Fibroblast of lung (primary cell): ENCODE measurements around the gene C1QBP. TPM values are rescaled to one million over a fixed set of nuclear protein-coding genes. Genes with fewer than 3 reads are reported as not detected.

Experiments
- DNase-seq, 2 donors: peaks; one replicate each; pipeline versions ENCODE4 v3.0.0 to v3.0.0-alpha.2; 2010; ENCODE audit warnings: low read depth in 2 of 2
- H2AFZ ChIP-seq: 2 replicates; pipeline ENCODE4 v1.5.1; 2012; ENCODE audit warnings: low read length, control low read depth, inconsistent platforms
- H3K27ac ChIP-seq: 2 replicates; pipeline ENCODE4 v1.5.1; 2011; ENCODE audit warnings: low read length, control low read depth; ENCODE audit not compliant: insufficient read depth
- H3K27me3 ChIP-seq: 2 replicates; pipeline ENCODE4 v1.5.1; 2011; ENCODE audit warnings: mild to moderate bottlenecking, low read length; ENCODE audit not compliant: control insufficient read depth, insufficient read depth
- H3K36me3 ChIP-seq: 2 replicates; pipeline ENCODE4 v1.5.1; 2011; ENCODE audit warnings: low read length; ENCODE audit not compliant: control insufficient read depth, insufficient read depth
- H3K4me1 ChIP-seq: 2 replicates; pipeline ENCODE4 v1.5.1; 2011; ENCODE audit warnings: low read length; ENCODE audit not compliant: control insufficient read depth, insufficient read depth; ENCODE audit errors: extremely low read depth
- H3K4me2 ChIP-seq: 2 replicates; pipeline ENCODE4 v1.5.1; 2011; ENCODE audit warnings: low read length, control low read depth; ENCODE audit not compliant: insufficient read depth; ENCODE audit errors: extremely low read depth
- H3K4me3 ChIP-seq, 4 experiments: fragments of 200-600 bp in 1 of 4; sonication (generic) in 1 of 4; replicated peaks in 1 of 4; 2 replicates each; pipeline ENCODE4 v1.5.1; 2011 to 2016; ENCODE audit warnings: low read length in 4 of 4, low read depth in 3 of 4, mild to moderate bottlenecking in 3 of 4, control low read depth in 2 of 4, inconsistent platforms in 1 of 4, mixed read lengths in 1 of 4; ENCODE audit not compliant: insufficient read depth in 1 of 4; ENCODE audit errors: control extremely low read depth in 1 of 4
- H3K79me2 ChIP-seq: 2 replicates; pipeline ENCODE4 v1.5.1; 2012; ENCODE audit warnings: mild to moderate bottlenecking, low read length, inconsistent platforms; ENCODE audit not compliant: control insufficient read depth, insufficient read depth
- H3K9ac ChIP-seq: 2 replicates; pipeline ENCODE4 v1.5.1; 2011; ENCODE audit warnings: mild to moderate bottlenecking, low read length, control low read depth; ENCODE audit not compliant: insufficient read depth
- H3K9me3 ChIP-seq: 2 replicates; pipeline ENCODE4 v1.5.1; 2012; ENCODE audit warnings: low read depth, low read length; ENCODE audit not compliant: control insufficient read depth, insufficient read depth
- H4K20me1 ChIP-seq: 2 replicates; pipeline ENCODE4 v1.5.1; 2011; ENCODE audit warnings: low read length; ENCODE audit not compliant: control insufficient read depth, insufficient read depth; ENCODE audit errors: extremely low read depth
- EZH2 ChIP-seq: IDR thresholded peaks from 2 replicates; pipeline ENCODE4 v1.5.1; 2012; ENCODE audit warnings: low read length, control low read depth, mild to moderate bottlenecking; ENCODE audit errors: missing control alignments
- polyA plus RNA-seq, 2 donors: library from polyadenylated mRNA; depleted of rRNA in 1 of 2; stranded (reverse) in 1 of 2; unstranded in 1 of 2; fragments of >200 nt; gene quantifications; 2 replicates each; pipeline ENCODE4 v1.2.1, GENCODE V29; 2011 to 2012; ENCODE audit warnings: missing spikeins in 1 of 2
- total RNA-seq: library from RNA; depleted of rRNA; stranded (reverse); fragments of >200 nt; gene quantifications from 2 replicates; pipeline ENCODE4 v1.2.1, GENCODE V29; 2014
- TF ChIP-seq, protein P1 (sequence below), 2 donors: IDR thresholded peaks in 1 of 2; conservative IDR thresholded peaks in 1 of 2; 1 replicate in 1 of 2; 2 replicates in 1 of 2; pipeline ENCODE4 v1.5.1; 2011 to 2012; ENCODE audit warnings: low read length in 2 of 2, control low read depth in 1 of 2, inconsistent platforms in 1 of 2, low read depth in 1 of 2, mild to moderate bottlenecking in 1 of 2

Gene C1QBP
- total and polyA plus RNA-seq, 2 donors (not counting 1 experiment from before 2014, with no cell fraction given), result 144 to 187 TPM

DNA sequence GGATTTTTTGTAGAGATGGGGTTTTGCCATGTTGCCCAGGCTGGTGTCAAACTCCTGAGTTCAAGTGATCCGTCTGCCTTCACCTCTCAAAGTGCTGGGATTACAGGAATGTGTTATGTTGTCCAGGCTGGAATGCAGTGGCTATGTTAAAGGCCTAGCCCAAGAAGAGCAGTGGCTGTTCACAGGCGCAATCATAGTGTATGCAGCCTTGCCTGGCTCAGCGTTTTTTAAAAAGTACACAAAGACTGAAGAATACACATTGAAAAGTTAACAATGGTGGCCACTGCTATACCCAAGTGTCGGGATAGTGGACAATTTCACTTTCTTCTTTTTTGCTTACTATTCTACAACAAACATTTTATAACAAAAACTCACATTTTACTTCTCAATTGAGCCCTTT, 40.0 kb upstream of the C1QBP start:
- Histone ChIP-seq H3K36me3 (peaks cover 18% of the 10 kb centered on the region), H4K20me1 (no peaks in the 10 kb centered on the region)
- no peak for TF ChIP-seq EZH2
- TF ChIP-seq, protein P1, sequence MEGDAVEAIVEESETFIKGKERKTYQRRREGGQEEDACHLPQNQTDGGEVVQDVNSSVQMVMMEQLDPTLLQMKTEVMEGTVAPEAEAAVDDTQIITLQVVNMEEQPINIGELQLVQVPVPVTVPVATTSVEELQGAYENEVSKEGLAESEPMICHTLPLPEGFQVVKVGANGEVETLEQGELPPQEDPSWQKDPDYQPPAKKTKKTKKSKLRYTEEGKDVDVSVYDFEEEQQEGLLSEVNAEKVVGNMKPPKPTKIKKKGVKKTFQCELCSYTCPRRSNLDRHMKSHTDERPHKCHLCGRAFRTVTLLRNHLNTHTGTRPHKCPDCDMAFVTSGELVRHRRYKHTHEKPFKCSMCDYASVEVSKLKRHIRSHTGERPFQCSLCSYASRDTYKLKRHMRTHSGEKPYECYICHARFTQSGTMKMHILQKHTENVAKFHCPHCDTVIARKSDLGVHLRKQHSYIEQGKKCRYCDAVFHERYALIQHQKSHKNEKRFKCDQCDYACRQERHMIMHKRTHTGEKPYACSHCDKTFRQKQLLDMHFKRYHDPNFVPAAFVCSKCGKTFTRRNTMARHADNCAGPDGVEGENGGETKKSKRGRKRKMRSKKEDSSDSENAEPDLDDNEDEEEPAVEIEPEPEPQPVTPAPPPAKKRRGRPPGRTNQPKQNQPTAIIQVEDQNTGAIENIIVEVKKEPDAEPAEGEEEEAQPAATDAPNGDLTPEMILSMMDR (conservative IDR thresholded peaks at IDR 0.05 in 1 of 2, IDR thresholded peaks at IDR 0.05 in 1 of 2; ENCODE audit: low read depth in 1 of 2, low read length in 2 of 2), result no peak

DNA sequence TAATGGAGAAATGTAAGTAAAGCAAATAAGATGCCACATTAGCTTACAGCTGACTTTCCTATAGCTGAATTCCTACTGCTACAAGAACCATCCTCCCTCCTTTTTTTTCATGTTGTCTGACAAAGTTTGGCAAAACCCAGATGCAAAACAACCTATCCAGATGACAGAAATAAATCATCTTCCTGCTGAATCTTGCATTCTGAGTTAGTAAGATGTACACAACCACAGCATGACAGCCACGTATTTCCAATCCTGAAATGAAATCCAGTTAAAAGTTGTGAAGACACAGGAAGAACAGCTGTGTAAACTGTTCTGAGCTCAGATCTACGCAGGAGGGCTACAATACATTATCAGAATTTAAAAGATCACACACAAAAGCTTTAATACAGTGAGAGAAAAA, 35.0 kb upstream of the C1QBP start:
- no peak overlapping the region for H2AFZ ChIP-seq
- peaks cover 3% of the 10 kb centered on the region for H3K79me2 ChIP-seq
- H3K4me3 ChIP-seq, result no peak overlapping the region
- no peak overlapping the region for H3K4me2 ChIP-seq
- TF ChIP-seq EZH2, result no peak
- TF ChIP-seq, protein P1 (conservative IDR thresholded peaks at IDR 0.05 in 1 of 2, IDR thresholded peaks at IDR 0.05 in 1 of 2; ENCODE audit: low read depth in 1 of 2, low read length in 2 of 2), result no peak
- H4K20me1 ChIP-seq, result no peaks in the 10 kb centered on the region
- H3K27me3 ChIP-seq, result no peaks in the 10 kb centered on the region
- H3K9ac ChIP-seq, result no peak overlapping the region
- H3K36me3 ChIP-seq, result peaks cover 6% of the 10 kb centered on the region
- no peak overlapping the region for H3K27ac ChIP-seq
- no peak for DNase-seq
- H3K9me3 ChIP-seq, result no peaks in the 10 kb centered on the region
- H3K4me1 ChIP-seq, result no peaks in the 10 kb centered on the region

More for the DNA sequence above, 40.0 kb upstream of the C1QBP start:
- Histone ChIP-seq H3K4me3 (no peak overlapping the region), H3K79me2 (peaks cover 21% of the 10 kb centered on the region), H3K27me3 (no peaks in the 10 kb centered on the region), H3K27ac (no peak overlapping the region), H3K4me1 (no peaks in the 10 kb centered on the region), H3K9me3 (no peaks in the 10 kb centered on the region), H3K9ac (no peak overlapping the region), H2AFZ (no peak overlapping the region), H3K4me2 (no peak overlapping the region)
- DNase-seq, result no peak

DNA sequence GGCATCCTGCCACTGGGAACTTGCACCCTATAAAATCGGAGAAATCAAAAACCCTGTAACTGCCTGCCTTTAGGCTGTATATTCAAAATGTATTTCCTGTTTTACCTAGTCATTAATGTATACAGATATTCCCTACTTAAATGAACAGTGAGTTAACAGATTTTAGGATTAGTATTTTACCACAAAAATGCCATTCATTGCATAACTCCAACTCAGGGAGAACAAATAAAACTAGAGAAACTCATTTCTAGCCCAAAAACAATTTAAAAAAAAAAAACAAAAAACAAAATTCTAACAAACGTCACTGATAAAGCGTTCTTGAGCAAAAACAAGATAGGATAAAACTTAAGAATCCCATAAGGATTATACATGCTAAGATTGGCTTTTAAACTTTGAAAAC, 33.6 kb upstream of the C1QBP start:
- H3K79me2 ChIP-seq, result peaks cover 15% of the 10 kb centered on the region
- no peak overlapping the region for H3K4me2 ChIP-seq
- no peaks in the 10 kb centered on the region for H4K20me1 ChIP-seq
- H2AFZ ChIP-seq, result no peak overlapping the region
- H3K27ac ChIP-seq, result no peak overlapping the region
- TF ChIP-seq, protein P1 (conservative IDR thresholded peaks at IDR 0.05 in 1 of 2, IDR thresholded peaks at IDR 0.05 in 1 of 2; ENCODE audit: low read depth in 1 of 2, low read length in 2 of 2), result no peak
- no peak for TF ChIP-seq EZH2
- H3K4me3 ChIP-seq, result no peak overlapping the region
- no peak overlapping the region for H3K9ac ChIP-seq
- H3K9me3 ChIP-seq, result no peaks in the 10 kb centered on the region
- H3K27me3 ChIP-seq, result no peaks in the 10 kb centered on the region
- no peak for DNase-seq
- H3K4me1 ChIP-seq, result no peaks in the 10 kb centered on the region
- peaks cover 2% of the 10 kb centered on the region for H3K36me3 ChIP-seq
